Left ventricle myocardium superior (tissue), 1 donor: ENCODE data around the gene TBC1D2. TPM values are rescaled to one million over a fixed set of nuclear protein-coding genes. Genes with fewer than 3 reads are reported as not detected.
"Not testable (repeated sequence)": the region's sequence is repeated elsewhere in the genome, so short reads cannot be mapped to it uniquely, and the experiment has no call there.

Source experiments
- ATAC-seq: fragments of 200-7000 bp; cut with Tn5 transposase; one replicate; pipeline ENCODE4 v1.9.1; 2020; ENCODE audit warnings: mild to moderate bottlenecking, moderate library complexity
- DNase-seq: peaks from one replicate; pipeline ENCODE4 v3.0.0-alpha.2; 2020
- intact Hi-C: fragments of 100-400 bp; cut with micrococcal nuclease; formaldehyde crosslinking; loops from one replicate; pipeline ENCODE4 v1.11.0; 2022
- total RNA-seq: library from RNA; stranded (reverse); fragmentation: NEBNext Ultra II Directional; extraction: Animal tissue kit (Norgen Biotek cat#: 25700); gene quantifications from one replicate; pipeline ENCODE4 v1.2.1, GENCODE V29; 2021
- donor health status: DM: no; HTN: yes; CAD: no; lungs with severe emphysema.

Gene TBC1D2
- total RNA-seq, 1 donor from 2014 or later, result 2.8 TPM

DNA sequence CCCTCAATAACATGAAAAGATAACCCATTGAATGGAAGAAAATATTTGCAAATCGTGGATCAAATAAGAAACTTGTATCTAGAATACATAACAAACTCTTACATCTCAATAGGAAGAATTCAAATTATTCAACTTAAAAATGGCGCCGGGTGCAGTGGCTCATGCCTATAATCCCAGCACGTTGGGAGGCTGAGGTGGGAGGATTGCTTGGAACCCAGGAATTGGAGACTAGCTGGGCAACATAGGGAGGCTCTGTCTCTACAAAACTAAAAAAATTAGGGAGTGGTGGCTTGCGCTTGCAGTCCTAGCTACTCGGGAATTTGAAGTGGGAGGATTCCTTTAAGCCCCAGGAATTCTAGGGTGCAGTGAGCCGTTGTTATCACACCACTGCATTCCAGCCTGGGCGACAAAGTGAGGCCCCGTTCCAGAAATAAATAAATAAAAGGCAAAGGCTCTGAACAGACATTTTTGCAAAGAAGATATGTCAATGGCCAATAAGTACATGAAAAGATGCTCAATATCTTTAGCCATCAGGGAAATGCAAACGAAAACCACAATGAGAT is 21.5 kb upstream of the TBC1D2 start:
- ATAC-seq (no peak), DNase-seq (no peak)
- intact Hi-C loops, result no loop called here

DNA sequence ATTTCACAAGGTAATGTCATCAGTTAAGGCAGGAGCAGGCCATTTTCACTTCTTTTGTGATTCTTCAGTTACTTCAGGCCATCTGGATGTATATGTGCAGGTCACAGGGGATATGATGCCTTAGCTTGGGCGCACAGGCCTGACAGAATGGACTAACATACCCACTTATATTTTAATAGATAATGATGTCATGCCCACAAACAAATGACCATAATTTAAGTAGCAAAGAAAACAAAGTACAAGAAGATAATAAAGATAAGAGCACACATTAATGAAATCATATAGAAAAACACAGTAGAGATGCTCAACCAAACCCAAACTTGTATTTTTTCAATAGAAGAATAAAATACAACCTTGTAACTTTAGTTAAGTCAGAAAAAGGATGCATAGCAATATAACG is 19.7 kb upstream of the TBC1D2 start:
- no peak for DNase-seq

DNA sequence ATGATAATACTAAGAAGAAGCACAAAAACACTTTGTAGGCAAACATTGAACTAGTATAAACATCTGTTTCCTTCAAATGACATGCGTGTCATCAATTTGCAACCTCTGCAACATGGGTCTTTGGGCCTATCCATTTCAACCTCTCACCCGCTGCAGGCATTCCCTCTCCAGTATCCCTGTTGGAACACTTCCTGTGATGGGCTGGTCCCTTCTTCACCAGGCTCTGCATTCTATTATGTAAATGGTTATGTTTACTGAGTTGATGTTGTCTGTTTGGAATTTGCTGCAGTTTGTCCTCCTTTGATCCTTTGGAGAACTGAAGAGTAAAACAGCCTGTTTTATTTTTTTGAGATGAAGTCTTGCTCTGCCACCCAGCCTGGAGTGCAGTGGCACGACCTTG is 16.6 kb upstream of the TBC1D2 start:
- intact Hi-C loops, result no loop called here
- ATAC-seq (no peak), DNase-seq (no peak)

More for the DNA sequence above, 19.7 kb upstream of the TBC1D2 start:
- ATAC-seq, result no peak
- intact Hi-C loops, result no loop called here

DNA sequence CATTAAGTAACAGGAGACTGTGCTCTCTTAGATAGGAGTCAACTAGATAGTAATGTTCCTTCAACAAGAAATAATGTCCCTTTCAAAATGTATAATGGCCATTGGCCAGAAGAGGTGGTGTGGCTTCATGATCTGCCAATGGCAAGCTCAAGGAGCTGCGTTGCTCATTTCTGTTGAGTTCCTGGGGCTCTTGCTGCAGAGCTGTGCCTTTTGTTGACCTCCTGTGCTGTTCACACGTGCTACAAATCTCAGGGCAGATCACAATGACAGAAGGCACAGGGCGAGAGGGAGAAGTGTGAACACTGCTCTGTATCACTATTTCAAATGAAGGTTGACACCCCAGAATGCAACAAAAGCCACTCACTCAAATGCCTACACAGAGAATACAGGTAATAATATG is 16.0 kb upstream of the TBC1D2 start:
- intact Hi-C loops, result no loop called here
- DNase-seq (no peak), ATAC-seq (no peak)

DNA sequence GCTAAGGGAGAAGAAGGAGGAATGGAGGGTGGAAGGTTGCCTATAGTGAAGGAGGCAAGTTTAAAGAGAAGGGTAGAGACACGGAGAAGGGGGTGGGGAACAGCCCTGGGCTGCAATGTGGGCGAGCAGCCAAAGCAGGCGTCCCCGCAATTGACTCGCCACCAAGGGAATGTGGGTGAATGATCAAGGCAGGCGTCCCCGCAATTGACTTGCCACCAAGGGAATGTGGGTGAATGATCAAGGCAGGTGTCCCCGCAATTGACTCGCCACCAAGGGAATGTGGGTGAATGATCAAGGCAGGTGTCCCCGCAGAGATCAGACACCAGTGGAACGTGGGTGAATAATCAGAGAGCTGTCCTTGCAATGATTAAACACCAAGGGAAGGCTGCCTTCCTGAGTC is 14.8 kb upstream of the TBC1D2 start:
- intact Hi-C loops, ATAC-seq: not testable (repeated sequence)

DNA sequence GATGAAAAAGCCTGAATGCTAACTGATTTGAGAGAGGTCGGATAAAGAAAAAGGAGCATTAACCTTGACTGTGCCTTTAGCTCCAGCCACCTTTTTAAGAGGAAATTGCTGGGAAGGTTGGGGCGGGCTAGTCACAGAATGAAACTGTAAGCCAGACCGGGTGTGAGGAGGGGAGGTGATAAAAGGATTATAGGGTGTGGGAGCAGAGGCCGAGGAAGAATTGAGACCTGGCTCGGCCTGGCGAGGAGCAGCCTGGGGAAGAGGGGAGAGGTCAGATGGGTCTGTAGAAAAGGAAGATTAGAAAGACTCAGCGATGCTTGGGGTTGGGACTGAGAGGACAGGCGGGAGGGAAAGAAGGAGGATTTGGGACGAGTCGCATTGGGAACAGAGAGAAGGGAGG is 14.2 kb upstream of the TBC1D2 start:
- ATAC-seq, DNase-seq, intact Hi-C loops: not testable (repeated sequence)

More for the DNA sequence above, 14.8 kb upstream of the TBC1D2 start:
- DNase-seq, result not testable (repeated sequence)

DNA sequence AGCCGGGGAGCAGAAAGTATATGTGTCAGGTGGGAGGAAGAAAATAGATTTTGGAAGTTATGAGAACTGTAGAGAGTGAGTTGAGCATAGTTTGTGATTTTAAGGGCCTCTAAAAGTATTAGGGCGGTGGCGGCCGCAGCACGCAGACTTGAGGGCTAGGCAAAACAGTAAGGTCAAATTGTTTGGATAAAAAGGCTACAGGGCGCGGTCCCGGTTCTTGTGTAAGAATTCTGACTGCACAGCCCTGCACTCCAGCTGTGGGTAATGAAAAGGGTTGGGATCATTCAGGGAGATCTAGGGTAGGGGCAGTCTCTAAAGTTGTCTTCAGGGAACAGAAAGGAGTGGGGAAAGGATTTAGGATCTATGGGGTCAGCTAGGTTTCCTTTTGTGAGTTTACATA is 12.1 kb upstream of the TBC1D2 start:
- ATAC-seq, DNase-seq, intact Hi-C loops: not testable (repeated sequence)

DNA sequence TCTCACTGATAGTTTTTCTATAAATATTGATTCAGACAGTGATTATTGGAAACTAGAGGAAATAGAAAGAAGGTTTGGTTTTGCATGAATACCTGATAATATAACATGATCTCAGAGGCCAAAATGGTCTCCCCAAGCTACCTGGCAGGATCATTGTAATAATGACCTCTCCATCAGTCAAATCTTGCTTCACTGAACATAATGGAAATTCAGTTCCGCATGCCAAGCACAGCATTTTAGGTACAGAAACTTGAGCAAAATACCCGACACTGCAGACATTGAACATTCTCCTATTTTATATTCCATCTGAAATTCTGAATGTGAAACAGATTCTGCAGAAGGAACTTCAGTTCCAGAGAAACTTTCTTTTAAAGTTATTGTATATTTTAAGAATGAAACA is 9.1 kb upstream of the TBC1D2 start:
- intact Hi-C loops, result loop anchor here (5.0 kb wide), 3 partner anchors 57 to 342 kb away; partner anchors contain the start of gene TRMO
- DNase-seq (no peak), ATAC-seq (no peak)

DNA sequence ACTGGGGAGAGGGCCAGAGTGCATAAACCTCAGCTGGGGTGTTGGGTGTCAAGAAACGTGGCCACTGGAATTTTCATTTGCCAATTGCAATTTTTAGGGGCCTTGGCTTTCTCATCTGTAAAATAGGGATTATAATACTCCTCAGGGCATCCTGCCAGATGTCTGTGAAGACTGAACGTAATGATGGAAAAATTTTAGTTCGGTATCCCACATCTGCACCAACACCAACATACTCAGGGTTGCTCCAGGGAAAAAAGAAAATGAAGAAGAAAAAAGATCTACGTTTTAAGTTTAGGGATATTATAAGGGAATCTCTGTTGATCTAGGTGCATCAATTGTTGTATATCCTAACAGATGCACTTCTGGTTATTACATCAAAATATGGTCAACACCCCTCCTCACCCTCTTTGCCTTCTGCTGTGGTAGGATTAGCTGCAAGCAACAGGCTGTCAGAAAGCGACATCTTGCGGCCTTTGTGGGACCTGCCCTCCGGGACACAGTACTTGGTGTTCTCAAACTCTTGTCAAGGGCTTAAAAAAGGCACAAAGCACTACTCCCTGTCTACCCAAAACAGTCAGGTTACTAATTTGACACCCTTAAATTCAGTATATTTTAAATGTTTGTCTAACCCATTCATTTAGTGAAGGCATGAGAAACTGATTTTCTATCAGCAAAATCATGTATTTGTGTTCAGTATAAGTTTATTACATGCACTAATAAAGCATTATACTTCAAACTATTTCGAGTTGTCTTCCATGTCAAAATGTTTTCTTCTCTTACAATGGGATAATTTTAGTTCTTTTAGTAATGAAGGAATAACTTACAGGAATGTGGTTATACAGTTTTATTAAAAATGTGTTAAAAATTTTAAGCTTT is 8.3 kb upstream of the TBC1D2 start:
- ATAC-seq, result peak; percentile 94
- peak; percentile 81 for DNase-seq
- intact Hi-C loops, result loop anchor here (5.0 kb wide), 3 partner anchors 56 to 341 kb away; partner anchors contain the start of gene TRMO

DNA sequence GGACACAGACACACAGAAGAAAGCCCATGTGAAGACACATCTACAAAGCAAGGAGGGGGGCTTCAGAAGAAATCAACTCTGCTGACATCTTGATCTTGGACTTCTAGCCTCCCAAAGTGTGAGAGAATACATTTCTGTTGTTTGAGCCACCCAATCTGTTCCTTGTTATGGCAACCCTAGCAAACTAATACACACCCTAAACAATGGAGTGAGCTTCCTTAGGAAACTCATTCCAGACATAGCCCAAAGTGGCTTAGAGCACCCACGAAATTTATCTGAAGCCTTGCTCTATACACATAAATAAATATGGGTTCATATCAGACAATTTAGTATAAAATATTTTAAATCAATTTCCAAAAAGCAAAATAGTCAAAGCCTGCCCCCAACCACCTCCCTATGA is 7.6 kb upstream of the TBC1D2 start:
- intact Hi-C loops, result loop anchor here (5.0 kb wide), 3 partner anchors 56 to 341 kb away; partner anchors contain the start of gene TRMO
- DNase-seq (no peak), ATAC-seq (no peak)

DNA sequence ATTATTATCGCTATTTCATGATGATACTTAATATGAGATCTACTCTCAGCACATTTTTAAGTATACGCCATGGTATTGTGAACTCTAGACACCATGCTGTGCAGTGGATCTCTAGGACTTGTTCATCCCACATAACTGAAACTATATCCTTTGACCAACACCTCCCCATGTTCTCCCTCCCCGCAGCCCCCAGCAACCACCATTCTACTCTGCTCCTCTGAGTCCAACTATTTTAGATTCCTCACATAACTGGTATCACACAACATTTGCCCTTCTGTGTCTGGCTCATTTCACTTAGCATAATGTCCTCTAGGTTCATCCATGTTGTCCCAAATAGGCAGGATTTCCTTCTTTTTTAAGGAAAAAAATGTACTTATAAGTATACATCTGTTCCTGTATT is 6.6 kb upstream of the TBC1D2 start:
- intact Hi-C loops, result loop anchor here (5.0 kb wide), 3 partner anchors 55 to 340 kb away; partner anchors contain the start of gene TRMO
- DNase-seq, result no peak
- ATAC-seq, result no peak

DNA sequence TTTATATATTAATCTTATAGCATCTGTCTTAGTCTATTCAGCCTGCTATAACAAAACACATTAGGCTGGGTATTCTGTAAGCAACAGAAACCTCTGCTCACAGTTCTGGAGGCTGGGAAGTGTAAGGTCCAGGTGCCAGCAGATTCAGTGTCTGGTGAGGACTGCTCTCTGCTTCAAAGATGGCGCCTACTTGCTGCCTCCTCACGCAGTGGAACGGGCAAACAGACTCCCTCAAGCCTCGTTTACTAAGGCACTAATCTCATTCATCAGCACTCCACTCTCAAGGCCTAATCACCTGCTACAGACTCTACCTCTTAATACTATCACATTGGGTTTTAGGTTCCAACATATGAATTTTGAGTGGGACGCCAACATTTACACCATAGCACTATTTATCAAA is 5.2 kb upstream of the TBC1D2 start:
- intact Hi-C loops, result loop anchor here (5.0 kb wide), 3 partner anchors 53 to 338 kb away; partner anchors contain the start of gene TRMO
- DNase-seq, result no peak
- no peak for ATAC-seq

DNA sequence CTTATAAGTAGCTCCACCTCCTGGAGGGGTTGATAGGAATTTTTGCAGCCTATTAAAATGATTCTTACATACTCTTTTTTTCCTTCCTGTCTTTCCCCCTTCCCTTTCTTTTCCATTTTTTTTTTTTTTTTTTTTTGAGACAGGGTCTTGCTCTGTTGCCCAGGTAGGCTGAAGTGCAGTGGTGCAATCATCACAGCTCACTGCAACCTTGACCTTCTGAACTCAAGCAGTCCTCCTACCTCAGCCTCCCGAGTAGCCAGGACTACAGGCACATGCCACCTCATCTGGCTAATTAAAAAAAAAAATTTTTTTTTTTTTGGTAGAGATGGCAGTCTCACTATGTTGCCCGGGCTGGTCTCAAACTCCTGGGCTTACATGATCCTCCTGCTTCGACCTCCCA is 4.3 kb upstream of the TBC1D2 start:
- DNase-seq (no peak), ATAC-seq (no peak)
- intact Hi-C loops, result loop anchor here (5.0 kb wide), 3 partner anchors 52 to 337 kb away; partner anchors contain the start of gene TRMO

DNA sequence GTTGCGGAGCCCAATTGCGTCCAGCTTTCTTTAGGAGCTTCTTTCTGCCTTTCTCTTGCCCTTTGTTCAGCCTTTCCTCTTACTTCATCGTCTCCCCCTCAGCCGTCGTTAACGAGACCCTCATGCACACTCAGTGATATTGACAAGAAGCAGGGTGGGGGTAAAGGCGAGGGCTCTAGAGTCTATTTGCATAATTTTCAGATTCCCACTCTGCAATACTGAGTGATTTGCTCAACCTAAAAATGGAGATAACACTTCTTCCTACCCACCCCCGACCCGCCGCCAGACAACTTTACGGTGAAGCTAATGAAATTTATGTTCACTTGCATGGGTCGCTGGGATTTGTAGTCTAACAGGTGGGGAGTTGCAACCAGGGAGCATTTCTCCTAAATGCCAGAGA is 1.3 kb upstream of the TBC1D2 start:
- ATAC-seq, result no peak
- intact Hi-C loops, result no loop called here
- DNase-seq, result no peak

DNA sequence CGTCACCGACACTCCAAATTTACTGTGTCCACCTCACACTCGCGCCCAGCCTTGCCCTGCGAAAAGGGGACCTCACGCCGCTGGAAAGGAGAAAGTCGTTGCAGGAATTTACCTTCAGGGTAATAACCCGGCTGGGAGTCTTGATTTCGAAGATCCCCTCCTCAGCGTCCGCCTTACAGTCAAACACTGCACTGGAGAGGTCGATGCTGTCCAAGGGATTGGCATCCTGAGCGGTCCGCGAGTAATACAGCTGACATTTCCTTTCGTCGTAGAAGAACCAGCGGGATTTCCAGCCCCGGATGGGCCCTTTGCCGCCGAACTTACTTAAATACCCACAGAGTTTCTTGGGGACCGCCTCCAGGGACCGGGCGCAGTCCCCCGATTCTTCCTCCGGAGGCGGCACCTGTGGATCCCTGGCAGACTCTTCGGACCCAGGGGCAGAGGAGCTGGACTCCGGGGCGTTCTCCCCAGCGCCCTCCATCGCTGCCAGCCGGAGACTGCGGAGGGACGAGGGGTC is 330 bp downstream of the TBC1D2 start:
- DNase-seq (no peak), ATAC-seq (peak; percentile 9)
- intact Hi-C loops, result no loop called here

DNA sequence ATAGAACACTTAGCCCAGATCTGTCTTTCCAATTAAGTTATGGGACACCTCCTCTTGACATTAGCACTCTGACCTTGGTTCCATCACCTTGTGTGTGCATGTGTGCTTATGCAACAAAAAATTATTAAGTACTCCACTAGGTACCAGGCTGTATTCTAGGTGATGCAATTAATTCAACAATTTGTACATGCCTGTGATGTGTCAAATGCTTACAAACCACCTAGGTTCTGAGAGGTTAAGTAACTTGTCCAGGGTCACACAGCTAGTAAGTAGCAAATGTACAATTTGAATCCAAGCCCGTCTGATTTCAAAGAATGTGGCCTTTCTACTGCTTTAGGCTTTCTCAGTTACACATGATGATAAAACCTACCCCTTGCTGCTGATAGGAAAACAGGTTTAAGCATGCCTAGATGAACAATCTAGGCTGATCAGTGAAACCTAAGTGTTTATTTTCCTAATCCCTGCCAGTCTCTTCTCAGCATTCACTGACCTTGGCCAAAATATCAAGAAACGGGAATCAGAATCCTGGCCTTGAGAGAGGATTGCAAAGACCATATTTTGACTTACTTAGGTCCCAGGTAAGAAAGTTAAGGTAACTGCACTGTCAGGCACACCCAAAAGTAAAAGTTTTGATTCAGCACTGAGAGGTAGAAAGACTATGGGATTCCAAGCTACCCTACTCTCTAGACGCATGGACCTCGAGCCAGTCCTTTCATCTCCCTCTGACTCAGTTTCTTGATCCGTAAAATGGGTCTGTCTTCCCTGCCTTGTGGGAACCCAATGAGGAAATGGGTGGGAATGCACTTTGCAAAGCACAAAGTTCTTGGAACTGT is 1.0 kb downstream of the TBC1D2 start:
- DNase-seq (no peak), ATAC-seq (no peak)
- intact Hi-C loops, result no loop called here

DNA sequence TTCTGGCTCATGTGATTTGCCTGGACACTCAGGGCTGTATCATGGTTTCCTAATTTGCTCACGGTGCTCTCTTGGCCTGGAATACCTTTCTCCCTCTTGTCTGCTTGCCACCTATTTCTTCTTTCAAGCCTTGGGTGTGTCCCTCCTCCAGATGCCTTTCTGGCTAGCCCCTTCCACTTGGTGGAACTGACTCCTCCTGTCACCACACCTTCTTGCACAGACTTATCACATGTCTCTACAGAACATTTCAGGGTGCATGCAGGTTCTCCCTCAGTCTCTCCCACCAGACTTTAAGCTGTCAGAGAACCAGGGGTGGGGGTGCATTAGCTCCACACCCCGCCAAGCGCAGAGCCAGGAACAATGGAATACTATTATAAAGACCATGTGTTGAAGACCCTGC is 1.9 kb downstream of the TBC1D2 start:
- DNase-seq (no peak), ATAC-seq (no peak)
- intact Hi-C loops, result no loop called here

DNA sequence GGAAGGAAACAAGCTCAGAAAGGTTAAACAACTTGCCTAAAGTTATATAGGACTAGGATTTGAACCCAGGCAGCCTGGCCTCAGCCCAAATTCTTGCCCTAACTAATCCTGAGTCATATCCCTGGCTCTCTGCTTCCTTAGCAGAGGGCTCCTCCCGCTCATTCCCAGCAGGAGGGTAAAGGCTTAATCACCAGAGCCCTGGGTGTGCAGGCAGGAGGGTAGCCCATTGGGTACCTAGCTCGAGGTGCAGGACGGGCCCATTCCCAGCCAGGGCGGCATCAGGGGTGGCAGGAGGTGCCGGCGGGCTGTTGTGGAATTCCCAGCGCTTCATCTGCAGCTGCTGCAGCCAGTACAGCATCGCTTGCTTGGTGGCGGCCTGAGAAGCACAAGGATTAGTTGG is 3.9 kb downstream of the TBC1D2 start:
- intact Hi-C loops, result no loop called here
- no peak for ATAC-seq

DNA sequence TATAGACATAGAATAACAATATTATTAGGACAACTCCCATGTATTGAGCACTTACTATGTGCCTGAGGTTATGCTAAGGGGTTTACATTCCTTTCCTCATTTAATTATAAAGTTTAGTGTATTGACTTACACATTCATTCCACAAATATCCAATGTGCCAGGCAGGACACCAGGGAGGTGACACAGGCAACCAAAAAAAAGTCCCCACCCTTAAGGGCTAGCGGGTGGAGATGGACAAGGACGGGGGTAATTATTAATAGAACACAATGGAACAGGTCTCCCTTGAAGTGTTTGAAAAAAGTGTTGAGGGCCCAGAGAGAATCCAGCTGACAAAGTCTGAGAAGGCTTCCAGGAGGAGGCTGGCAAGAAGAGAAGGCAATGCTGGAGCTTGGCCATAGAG is 5.7 kb downstream of the TBC1D2 start:
- no peak for ATAC-seq

More for the DNA sequence above, 3.9 kb downstream of the TBC1D2 start:
- no peak for DNase-seq

More for the DNA sequence above, 5.7 kb downstream of the TBC1D2 start:
- intact Hi-C loops, result no loop called here
- no peak for DNase-seq
